Fibroblast of skin of scalp (primary cell): ENCODE data around the gene UBTD1.
"Not testable (repeated sequence)": the region's sequence is repeated elsewhere in the genome, so short reads cannot be mapped to it uniquely, and the experiment has no call there.

Source experiments
- DNase-seq: peaks from one replicate; pipeline ENCODE4 v3.0.0-alpha.2; 2013

Gene UBTD1

GRCh38 chr10:97539523-97540200, 40.9 kb downstream of the UBTD1 start:
- DNase-seq, result peak; percentile 88

DNA sequence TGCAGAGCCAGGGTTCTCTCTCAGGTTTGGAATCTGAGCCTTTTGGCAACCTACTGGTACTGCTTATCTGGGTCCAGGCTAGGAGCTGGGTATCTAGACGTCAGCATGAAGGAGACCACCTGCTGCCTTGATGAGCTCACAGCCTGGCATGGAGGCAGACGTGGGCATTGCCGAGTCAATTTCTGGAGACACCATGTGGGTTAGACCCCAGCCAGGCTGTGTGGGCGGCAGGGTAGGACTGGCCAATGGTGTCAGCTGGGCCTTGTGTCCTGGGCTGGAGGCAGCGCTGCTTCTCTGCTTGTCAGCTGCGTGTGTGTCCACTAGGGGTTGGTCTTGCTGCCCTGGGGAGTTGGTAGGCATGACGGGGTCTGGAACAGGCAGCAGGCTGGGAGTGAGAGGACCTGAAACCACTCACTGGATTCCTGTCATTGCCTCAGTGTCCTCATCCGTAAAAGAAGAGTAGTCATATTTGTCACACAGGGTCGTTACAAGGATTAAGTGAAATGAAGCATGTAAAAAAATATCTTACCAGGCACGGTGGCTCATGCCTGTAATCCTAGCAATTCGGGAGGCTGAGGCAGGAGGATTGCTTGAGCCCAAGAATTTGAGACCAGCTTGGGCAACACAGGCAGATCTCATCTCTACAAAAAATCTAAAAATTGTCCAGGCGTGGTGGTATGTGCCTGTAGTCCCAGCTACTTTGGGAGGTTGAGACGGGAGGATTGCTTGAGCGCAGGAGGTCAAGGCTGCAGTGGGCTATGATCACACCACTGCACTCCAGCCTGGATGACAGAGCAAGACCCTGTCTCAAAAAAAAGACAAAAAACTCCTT, 42.2 kb downstream of the UBTD1 start:
- DNase-seq, result no peak

DNA sequence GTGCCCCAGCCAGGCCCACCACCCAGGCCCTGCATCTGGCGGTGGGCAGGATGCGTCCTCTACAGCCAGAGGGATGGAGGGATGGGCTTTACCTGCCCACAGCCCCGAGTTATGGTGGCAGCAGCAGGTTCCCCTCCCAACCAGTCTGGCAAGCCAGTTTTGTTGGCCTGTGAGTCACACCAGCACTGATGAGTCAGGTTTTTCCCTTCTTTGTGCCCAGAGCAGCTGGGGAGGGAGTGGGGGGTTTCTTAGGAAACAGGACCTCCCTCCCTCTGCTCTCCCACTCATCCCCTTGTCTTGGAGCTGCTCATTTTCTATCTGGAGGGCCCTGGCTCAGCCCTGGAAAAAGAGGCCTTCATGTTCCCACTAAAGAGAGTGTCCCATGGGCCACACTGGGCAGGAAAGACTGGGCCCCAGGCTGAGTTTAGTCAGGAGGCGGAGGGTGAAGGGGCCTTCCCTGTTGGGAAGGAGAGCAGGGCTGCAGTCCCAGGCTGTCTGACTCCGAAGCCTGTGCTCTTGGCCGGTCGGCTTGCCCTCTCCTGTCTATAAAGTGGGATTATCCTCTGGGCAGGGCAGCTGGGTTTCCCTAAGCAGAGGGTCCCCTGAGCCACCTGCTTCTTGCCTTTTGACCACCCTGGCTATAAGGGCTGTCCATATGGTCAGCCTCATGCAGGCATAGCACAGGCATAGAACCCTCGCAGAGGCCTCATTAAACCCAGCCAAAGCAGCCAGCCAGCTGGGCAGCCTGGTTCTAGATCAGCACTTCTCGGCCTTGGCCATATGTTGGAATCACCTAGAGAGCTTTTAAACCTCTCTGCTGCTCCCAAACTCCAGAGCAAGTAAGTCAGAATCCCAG, 43.7 kb downstream of the UBTD1 start:
- DNase-seq, result peak; percentile 91

DNA sequence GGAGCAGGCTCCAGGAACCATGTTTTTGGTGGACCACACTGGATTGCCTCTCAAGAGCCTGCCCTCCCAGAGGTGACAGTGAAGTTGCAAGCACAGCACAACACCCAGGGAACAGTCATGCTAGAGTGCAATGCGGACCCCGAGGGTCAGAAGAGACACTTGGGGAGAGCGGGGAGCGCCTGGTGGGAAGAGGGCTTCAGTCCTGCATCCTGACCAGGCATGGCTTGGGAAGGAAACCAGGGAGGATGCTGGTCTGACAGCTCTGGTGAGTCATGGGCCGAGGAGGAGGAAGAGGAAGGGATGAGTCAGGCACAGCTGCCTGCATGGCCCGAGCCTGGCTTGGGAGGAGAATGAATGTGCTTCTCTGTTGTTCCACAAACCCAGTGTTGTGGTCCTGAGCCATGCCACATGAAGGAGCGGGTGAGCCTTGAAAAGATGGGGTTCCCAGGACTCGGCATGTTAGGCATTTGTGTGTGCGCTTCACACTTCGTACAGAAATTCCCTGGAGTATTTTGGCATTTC, 44.4 kb downstream of the UBTD1 start:
- peak; percentile 96 for DNase-seq

DNA sequence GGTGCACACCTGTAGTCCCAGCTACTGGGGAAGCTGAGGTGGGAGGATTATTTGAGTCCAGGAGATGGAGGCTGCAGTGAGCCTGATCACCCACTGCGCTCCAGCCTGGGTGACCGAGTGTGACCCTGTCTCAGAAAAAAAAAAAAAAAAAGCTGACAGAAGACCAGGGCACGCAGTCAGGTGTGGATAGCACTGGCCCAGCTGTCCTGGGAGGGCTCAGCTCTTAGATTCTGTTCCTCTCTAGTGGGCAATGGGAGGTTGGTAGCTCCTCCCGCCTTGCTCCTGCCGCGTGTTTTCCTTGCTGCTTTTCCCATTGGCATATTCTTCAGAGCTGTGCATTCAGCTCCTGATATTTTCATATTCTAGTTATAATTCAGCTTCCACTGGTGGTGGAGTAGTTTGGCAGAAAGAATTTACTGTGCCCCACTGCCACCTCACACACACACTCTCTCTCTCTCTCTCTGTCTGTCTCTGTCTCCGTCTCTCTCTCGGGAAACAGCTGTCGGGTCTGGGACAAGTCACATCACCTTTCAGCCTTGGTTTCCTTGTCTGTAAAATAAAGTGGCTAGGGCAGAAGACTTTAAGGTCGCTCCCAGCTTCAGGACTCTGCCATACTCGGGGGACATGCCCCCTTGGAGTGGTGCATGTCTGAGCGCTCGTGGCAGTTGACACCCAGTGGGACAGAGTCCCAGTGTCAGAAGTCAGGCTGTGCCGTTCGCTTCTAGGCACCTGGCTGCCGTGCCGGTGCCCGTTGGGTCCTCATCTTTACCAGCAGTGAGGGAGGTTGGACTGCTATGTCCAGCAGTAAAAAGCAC, 47.9 kb downstream of the UBTD1 start:
- DNase-seq, result no peak

GRCh38 chr10:97547271-97547600, 48.5 kb downstream of the UBTD1 start:
- DNase-seq, result no peak

DNA sequence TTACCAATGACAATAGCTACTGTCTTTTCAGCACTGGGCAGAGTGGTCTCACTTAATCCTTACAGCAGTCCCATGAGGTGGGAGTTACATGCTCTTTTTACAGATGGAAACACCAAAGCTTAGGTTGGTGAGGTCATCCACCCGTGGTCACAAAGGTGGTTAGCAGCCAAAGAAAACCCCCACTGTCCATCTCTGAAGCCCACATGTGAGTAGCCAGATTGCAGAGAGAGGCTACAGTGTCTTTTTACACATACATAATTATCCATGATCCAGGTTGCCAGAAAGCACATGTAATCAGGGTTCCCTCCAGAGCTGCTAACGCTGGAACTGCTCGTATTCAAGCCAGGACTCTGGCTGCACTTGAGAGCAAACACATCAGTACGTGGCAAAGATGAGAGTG, 49.2 kb downstream of the UBTD1 start:
- DNase-seq, result no peak

GRCh38 chr10:97548828-97549455, 50.2 kb downstream of the UBTD1 start:
- no peak for DNase-seq

GRCh38 chr10:97549587-97550322, 51.0 kb downstream of the UBTD1 start:
- no peak for DNase-seq

- no peak for DNase-seq
Measured at GRCh38 chr10:97550336-97551149, 51.8 kb downstream of the UBTD1 start.

DNA sequence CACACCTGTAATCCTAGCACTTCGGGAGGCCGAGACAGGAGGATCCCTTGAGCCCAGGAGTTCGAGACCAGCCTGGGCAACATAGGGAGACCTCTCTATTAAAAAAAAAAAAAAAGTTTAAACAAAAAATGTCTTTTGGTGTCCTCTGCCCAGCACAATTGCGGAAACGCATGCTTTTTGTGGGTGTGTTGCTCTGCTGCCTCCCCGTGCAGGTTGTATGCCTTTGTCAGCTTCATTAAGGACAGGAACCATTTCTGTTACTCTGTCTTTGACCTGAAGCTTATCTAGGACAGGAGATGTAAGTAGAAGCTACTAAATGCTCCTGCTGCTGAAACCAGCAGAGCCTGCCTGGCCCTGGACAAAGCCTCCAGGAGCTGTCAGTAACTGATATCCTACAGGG, 52.5 kb downstream of the UBTD1 start:
- no peak for DNase-seq

- peak; percentile 70 for DNase-seq
Measured at GRCh38 chr10:97553575-97554031, 54.9 kb downstream of the UBTD1 start.

DNA sequence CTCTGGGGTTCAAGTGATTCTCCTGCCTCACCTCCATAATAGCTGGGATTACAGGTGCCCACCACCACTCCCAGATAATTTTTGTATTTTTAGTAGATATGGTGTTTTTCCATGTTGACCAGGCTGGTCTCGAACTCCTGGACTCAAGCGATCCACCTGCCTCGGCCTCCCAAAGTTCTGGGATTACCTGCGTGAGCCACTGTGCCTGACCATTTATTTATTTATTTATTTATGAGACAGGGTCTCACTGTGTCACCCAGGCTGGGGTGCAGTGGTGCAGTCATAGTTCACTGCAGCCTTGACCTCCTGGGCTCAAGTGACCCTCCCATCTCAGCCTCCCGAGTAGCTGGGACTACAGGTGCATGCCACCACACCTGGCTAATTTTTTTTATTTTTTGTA, 55.6 kb downstream of the UBTD1 start:
- not testable (repeated sequence) for DNase-seq

- not testable (repeated sequence) for DNase-seq
Measured at GRCh38 chr10:97555541-97555940, 56.8 kb downstream of the UBTD1 start.

- not testable (repeated sequence) for DNase-seq
Measured at GRCh38 chr10:97560731-97561381, 62.1 kb downstream of the UBTD1 start.

DNA sequence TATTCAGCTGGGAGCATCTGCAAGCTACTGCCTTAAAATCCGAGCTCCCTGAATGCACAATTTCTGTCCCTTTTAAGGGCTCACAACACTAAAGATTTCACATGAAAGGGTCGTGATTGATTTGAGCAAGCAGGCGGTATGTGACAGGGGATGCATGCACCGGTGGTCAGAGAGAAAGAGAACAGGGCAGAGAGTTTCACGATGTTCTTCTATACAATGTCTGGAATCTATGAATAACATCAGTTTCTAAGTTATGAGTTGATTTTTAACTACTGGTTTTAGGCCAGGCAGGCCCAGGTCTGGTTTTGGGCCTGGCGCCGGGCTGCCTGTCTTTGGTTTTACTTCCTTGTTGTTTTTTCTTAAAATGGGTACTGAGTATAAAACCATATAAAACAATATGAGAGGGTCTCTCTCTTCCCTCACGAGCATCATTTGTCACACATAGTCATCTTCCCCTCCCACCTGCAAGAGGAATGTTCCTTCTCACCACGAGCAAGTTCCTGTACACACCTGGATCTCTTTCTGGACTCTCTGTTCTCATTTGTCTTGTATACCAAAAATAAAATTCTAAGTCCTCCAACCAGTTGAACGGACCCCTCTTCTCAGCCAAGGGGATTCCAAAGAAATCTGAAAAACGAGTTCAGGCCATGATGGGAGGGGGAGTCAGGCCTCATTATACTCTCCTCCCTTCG, 62.8 kb downstream of the UBTD1 start:
- not testable (repeated sequence) for DNase-seq

DNA sequence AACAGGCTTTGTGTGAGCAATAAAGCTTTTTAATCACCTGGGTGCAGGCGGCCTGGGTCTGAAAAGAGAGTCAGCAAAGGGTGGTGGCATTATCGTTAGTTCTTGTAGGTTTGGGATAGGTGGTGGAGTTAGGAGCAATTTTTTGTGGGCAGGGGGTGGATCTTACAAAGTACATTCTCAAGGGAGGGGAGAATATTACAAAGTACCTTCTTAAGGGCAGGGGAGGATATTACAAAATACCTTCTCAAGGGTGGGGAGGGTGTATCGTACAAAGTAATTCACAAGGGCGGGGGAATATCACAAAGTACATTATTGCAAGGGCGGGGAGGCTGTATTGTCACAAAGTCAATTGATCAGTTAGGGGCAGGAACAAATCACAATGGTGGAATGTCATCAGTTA, 63.6 kb downstream of the UBTD1 start:
- not testable (repeated sequence) for DNase-seq

- DNase-seq, result no peak
Measured at GRCh38 chr10:97563337-97563736, 64.6 kb downstream of the UBTD1 start.

GRCh38 chr10:97564776-97565175, 66.1 kb downstream of the UBTD1 start:
- DNase-seq, result no peak
